SK-N-SH (cell line): Measurements from ENCODE around the gene FOXP1. TPM values are rescaled to one million over a fixed set of nuclear protein-coding genes. Genes with fewer than 3 reads are reported as not detected.

Source experiments
- CTCF ChIA-PET: fragments of 300-600, 350-600 bp; formaldehyde crosslinking; extraction: SDS; loops from one replicate; lab custom pipeline; 2021; lab: Yijun Ruan, JAX
- POLR2A ChIA-PET: fragments of 350-600 bp; sonication (Branson Sonifier 250); formaldehyde crosslinking; extraction: SDS; loops from one replicate; lab custom pipeline; 2020; ENCODE audit warnings: antibody characterized with exemption, inconsistent platforms; lab: Yijun Ruan, JAX
- DNase-seq: peaks from one replicate; pipeline ENCODE4 v3.0.0; 2012
- H2AFZ ChIP-seq: fragments of 200-600 bp; sonication (generic); 2 replicates; pipeline ENCODE4 v1.8.1; 2016; ENCODE audit warnings: antibody characterized with exemption, mild to moderate bottlenecking, low read depth
- H3F3A ChIP-seq: fragments of 200-600 bp; sonication (generic); replicated peaks from 2 replicates; pipeline ENCODE3; 2016; ENCODE audit warnings: antibody characterized with exemption, mild to moderate bottlenecking; ENCODE audit not compliant: insufficient read depth
- H3K27ac ChIP-seq, 2 experiments: fragments of 200-500 bp in 1 of 2; fragments of 200-600 bp in 1 of 2; sonication (Bioruptor generic) in 1 of 2; sonication (generic), shearing (Covaris generic) in 1 of 2; 2 replicates each; pipeline versions ENCODE4 v1.5.1 to v1.6.1; 2014 to 2016; ENCODE audit warnings: low read depth in 2 of 2, inconsistent platforms in 1 of 2, low read length in 1 of 2, mild to moderate bottlenecking in 1 of 2, mixed read lengths in 1 of 2
- H3K27me3 ChIP-seq: fragments of 200-600 bp; sonication (generic), shearing (Covaris generic); 2 replicates; pipeline ENCODE4 v1.6.1; 2016; ENCODE audit warnings: mixed run types; ENCODE audit not compliant: insufficient read depth
- H3K36me3 ChIP-seq, 2 experiments: fragments of 200-500 bp in 1 of 2; fragments of 200-600 bp in 1 of 2; sonication (Bioruptor generic) in 1 of 2; sonication (generic) in 1 of 2; replicated peaks in 1 of 2; 2 replicates each; pipeline versions ENCODE3 to v1.5.1; 2014 to 2016; ENCODE audit warnings: low read length in 1 of 2, mild to moderate bottlenecking in 1 of 2; ENCODE audit not compliant: insufficient read depth in 2 of 2, control insufficient read depth in 1 of 2
- H3K4me1 ChIP-seq, 2 experiments: fragments of 200-500 bp in 1 of 2; fragments of 200-600 bp in 1 of 2; sonication (Bioruptor generic) in 1 of 2; sonication (generic), shearing (Covaris generic) in 1 of 2; 2 replicates each; pipeline versions ENCODE4 v1.5.1 to v1.6.1; 2014 to 2016; ENCODE audit warnings: low read depth in 1 of 2, low read length in 1 of 2, mixed run types in 1 of 2; ENCODE audit not compliant: insufficient read depth in 2 of 2, control insufficient read depth in 1 of 2
- H3K4me2 ChIP-seq: fragments of 200-600 bp; sonication (generic), shearing (Covaris generic); 2 replicates; pipeline ENCODE4 v1.6.1; 2017; ENCODE audit warnings: mixed run types
- H3K4me3 ChIP-seq, 2 experiments: fragments of 200-500 bp in 1 of 2; fragments of 200-600 bp in 1 of 2; sonication (Bioruptor generic) in 1 of 2; sonication (generic), shearing (Covaris generic) in 1 of 2; 2 replicates each; pipeline versions ENCODE4 v1.5.1 to v1.8.1; 2014 to 2016; ENCODE audit warnings: low read depth in 2 of 2, inconsistent platforms in 1 of 2, low read length in 1 of 2, mild to moderate bottlenecking in 1 of 2, mixed read lengths in 1 of 2, moderate library complexity in 1 of 2
- H3K79me2 ChIP-seq: fragments of 200-600 bp; sonication (generic); 2 replicates; pipeline ENCODE4 v1.8.1; 2017; ENCODE audit warnings: mild to moderate bottlenecking; ENCODE audit not compliant: insufficient read depth
- H3K9ac ChIP-seq: fragments of 200-600 bp; sonication (generic); 2 replicates; pipeline ENCODE4 v1.6.1; 2017; ENCODE audit warnings: mixed run types
- H3K9me2 ChIP-seq: fragments of 200-600 bp; sonication (generic); 2 replicates; pipeline ENCODE4 v1.6.1; 2017; ENCODE audit warnings: mixed run types
- H3K9me3 ChIP-seq: fragments of 200-600 bp; sonication (generic); 2 replicates; pipeline ENCODE4 v1.6.1; 2017; ENCODE audit warnings: mixed run types, mild to moderate bottlenecking, moderate library complexity
- H4K20me1 ChIP-seq: fragments of 200-600 bp; sonication (generic); 2 replicates; pipeline ENCODE4 v1.6.1; 2017; ENCODE audit warnings: mild to moderate bottlenecking, mixed run types; ENCODE audit not compliant: insufficient read depth
- CHD2 ChIP-seq: fragments of 150-350 bp; IDR thresholded peaks from 2 replicates; pipeline ENCODE4 v1.6.1; 2018; ENCODE audit warnings: low read length; ENCODE audit not compliant: partially characterized antibody
- ELF1 ChIP-seq: IDR thresholded peaks from 2 replicates; pipeline ENCODE4 v1.4.0; 2012
- EP300 ChIP-seq, 2 experiments: IDR thresholded peaks; 2 replicates each; pipeline versions ENCODE4 v1.4.0 to v1.6.1; 2012; ENCODE audit warnings: borderline replicate concordance in 1 of 2, low read depth in 1 of 2, low read length in 1 of 2
- EZH2phosphoT487 ChIP-seq: fragments of 200-600 bp; sonication (generic); IDR thresholded peaks from 2 replicates; pipeline ENCODE4 v1.6.1; 2017; ENCODE audit warnings: low read depth, mixed run types, mild to moderate bottlenecking, antibody characterized with exemption, moderate library complexity, borderline replicate concordance
- FOSL2 ChIP-seq: IDR thresholded peaks from 2 replicates; pipeline ENCODE4 v1.4.0; 2012; ENCODE audit warnings: low read depth, mild to moderate bottlenecking, moderate library complexity, borderline replicate concordance
- FOXJ3 ChIP-seq: sonication (generic); formaldehyde crosslinking; IDR thresholded peaks from 2 replicates; pipeline ENCODE4 v1.5.1; 2020; ENCODE audit warnings: mild to moderate bottlenecking, missing genetic modification reagents
- GABPA ChIP-seq: IDR thresholded peaks from 2 replicates; pipeline ENCODE4 v1.4.0; 2012; ENCODE audit warnings: low read depth, mild to moderate bottlenecking
- JUND ChIP-seq: IDR thresholded peaks from 2 replicates; pipeline ENCODE4 v1.4.0; 2012
- MAX ChIP-seq: IDR thresholded peaks from 2 replicates; pipeline ENCODE4 v1.4.0; 2012; ENCODE audit warnings: low read depth
- NRF1 ChIP-seq: IDR thresholded peaks from 2 replicates; pipeline ENCODE4 v1.6.1; 2012; ENCODE audit warnings: low read depth, mild to moderate bottlenecking, low read length
- POLR2AphosphoS5 ChIP-seq: IDR thresholded peaks from 2 replicates; pipeline ENCODE4 v1.6.1; 2012; ENCODE audit warnings: low read depth, low read length
- RAD21 ChIP-seq: IDR thresholded peaks from 2 replicates; pipeline ENCODE4 v1.6.1; 2012; ENCODE audit warnings: mild to moderate bottlenecking, low read length
- REST ChIP-seq: IDR thresholded peaks from 2 replicates; pipeline ENCODE4 v1.6.1; 2012; ENCODE audit warnings: mild to moderate bottlenecking, low read depth, low read length, moderate library complexity
- RFX5 ChIP-seq: IDR thresholded peaks from 2 replicates; pipeline ENCODE4 v1.6.1; 2012; ENCODE audit warnings: mild to moderate bottlenecking, improper control_type of control experiment, low read length
- RXRA ChIP-seq: IDR thresholded peaks from 2 replicates; pipeline ENCODE4 v1.4.0; 2012; ENCODE audit warnings: low read depth, mild to moderate bottlenecking, borderline replicate concordance
- SIN3A ChIP-seq: IDR thresholded peaks from 2 replicates; pipeline ENCODE4 v1.6.1; 2012; ENCODE audit warnings: low read depth, mild to moderate bottlenecking, low read length, moderate library complexity, borderline replicate concordance
- SMC3 ChIP-seq: IDR thresholded peaks from 2 replicates; pipeline ENCODE4 v1.6.1; 2012; ENCODE audit warnings: low read depth, low read length, improper control_type of control experiment
- TAF1 ChIP-seq: IDR thresholded peaks from 2 replicates; pipeline ENCODE4 v1.6.1; 2012; ENCODE audit warnings: low read depth, mild to moderate bottlenecking, low read length, moderate library complexity, borderline replicate concordance
- TCF12 ChIP-seq: IDR thresholded peaks from 2 replicates; pipeline ENCODE4 v1.4.0; 2012
- USF1 ChIP-seq: IDR thresholded peaks from 2 replicates; pipeline ENCODE4 v1.4.0; 2012; ENCODE audit warnings: low read depth, borderline replicate concordance
- YY1 ChIP-seq: IDR thresholded peaks from 2 replicates; pipeline ENCODE4 v1.4.0; 2012; ENCODE audit warnings: low read depth, mild to moderate bottlenecking
- ZBTB33 ChIP-seq: IDR thresholded peaks from 2 replicates; pipeline ENCODE4 v1.4.0; 2012; ENCODE audit warnings: low read depth, borderline replicate concordance
- WGBS: methylation state at CpG from one replicate; pipeline ENCODE4 v1.1.6; 2017; ENCODE audit warnings: low lambda C conversion rate; 5-methylcytosine and 5-hydroxymethylcytosine counted together
- polyA plus RNA-seq, 3 experiments: library from polyadenylated mRNA; depleted of rRNA; stranded (reverse); fragments of >200 nt; gene quantifications; 2 replicates each; pipeline ENCODE4 v1.2.3, GENCODE V29; 2012
- TF ChIP-seq, protein P1 (sequence below): fragments of 150-350 bp; IDR thresholded peaks from 2 replicates; pipeline ENCODE4 v1.6.1; 2016; ENCODE audit warnings: mild to moderate bottlenecking, low read depth, low read length
- TF ChIP-seq, protein P2 (sequence below): IDR thresholded peaks from 2 replicates; pipeline ENCODE4; 2012
- TF ChIP-seq, protein P3 (sequence below): fragments of 150-350 bp; IDR thresholded peaks from 2 replicates; pipeline ENCODE4 v1.6.1; 2017; ENCODE audit warnings: antibody characterized with exemption, low read length, low read depth, borderline replicate concordance

FOXP1 gene
- polyA plus RNA-seq, 1 of the 3 experiments (the other 2 are of a cell fraction): 8.8 TPM

GRCh38 chr3:71057526-71057894 is 526.0 kb downstream of the FOXP1 start:
- peaks cover 100% of the 10 kb centered on the region for H3K79me2 ChIP-seq
- H3K27me3 ChIP-seq: no peaks in the 10 kb centered on the region
- ChIA-PET POLR2A (no interaction called here), CTCF (interaction anchor here (1.2 kb wide), 1 partner anchor 527 kb away, joined by 5 read pairs; the partner anchor contains the start of gene FOXP1)
- H4K20me1 ChIP-seq: no peaks in the 10 kb centered on the region
- no peak for DNase-seq
- peaks cover 0 to 10% of the 10 kb centered on the region in 2 experiments for H3K36me3 ChIP-seq
- no peaks in the 10 kb centered on the region for H3K9me2 ChIP-seq
- peak overlapping the region in 1 of 2 experiments; percentile 14; a peak in 1 of 4 replicates for H3K4me3 ChIP-seq
- WGBS: 51% methylated on average over 4 of the region's 4 CpGs
- peak overlapping the region; percentile 55 for H3K4me2 ChIP-seq
- H3K9ac ChIP-seq: peak overlapping the region; percentile 61; the same call in 1 of the 2 replicates
- peaks cover 27% of the 10 kb centered on the region for H3F3A ChIP-seq
- no peak overlapping the region for H2AFZ ChIP-seq
- H3K9me3 ChIP-seq: no peaks in the 10 kb centered on the region
- peak overlapping the region; percentile 50 to 97 for H3K27ac ChIP-seq
- H3K4me1 ChIP-seq: peaks cover 42 to 70% of the 10 kb centered on the region in 2 experiments
- TF ChIP-seq JUND: peak; percentile 24; the same call in 1 of the 2 replicates
- TF ChIP-seq RXRA: peak; percentile 23; the same call in 1 of the 2 replicates
- no peak for TF ChIP-seq EP300 (IDR thresholded peaks at IDR 0.05; ENCODE audit: borderline replicate concordance in 1 of 2, low read depth in 1 of 2, low read length in 1 of 2)
- TF ChIP-seq POLR2AphosphoS5: no peak
- no peak for TF ChIP-seq USF1
- TF ChIP-seq, protein P1, sequence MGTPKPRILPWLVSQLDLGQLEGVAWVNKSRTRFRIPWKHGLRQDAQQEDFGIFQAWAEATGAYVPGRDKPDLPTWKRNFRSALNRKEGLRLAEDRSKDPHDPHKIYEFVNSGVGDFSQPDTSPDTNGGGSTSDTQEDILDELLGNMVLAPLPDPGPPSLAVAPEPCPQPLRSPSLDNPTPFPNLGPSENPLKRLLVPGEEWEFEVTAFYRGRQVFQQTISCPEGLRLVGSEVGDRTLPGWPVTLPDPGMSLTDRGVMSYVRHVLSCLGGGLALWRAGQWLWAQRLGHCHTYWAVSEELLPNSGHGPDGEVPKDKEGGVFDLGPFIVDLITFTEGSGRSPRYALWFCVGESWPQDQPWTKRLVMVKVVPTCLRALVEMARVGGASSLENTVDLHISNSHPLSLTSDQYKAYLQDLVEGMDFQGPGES: no peak
- no peak for TF ChIP-seq ZBTB33
- TF ChIP-seq REST: no peak
- TF ChIP-seq TAF1: no peak
- no peak for TF ChIP-seq ELF1
- no peak for TF ChIP-seq SIN3A
- no peak for TF ChIP-seq GABPA
- TF ChIP-seq RFX5: no peak
- peak; percentile 26; the same call in 1 of the 2 replicates for TF ChIP-seq TCF12
- TF ChIP-seq FOXJ3 (CRISPR knock-in tag): no peak
- TF ChIP-seq RAD21: no peak
- TF ChIP-seq NRF1: no peak
- TF ChIP-seq YY1: no peak
- TF ChIP-seq MAX: no peak
- no peak for TF ChIP-seq CHD2
- no peak for TF ChIP-seq EZH2phosphoT487
- TF ChIP-seq, protein P2, sequence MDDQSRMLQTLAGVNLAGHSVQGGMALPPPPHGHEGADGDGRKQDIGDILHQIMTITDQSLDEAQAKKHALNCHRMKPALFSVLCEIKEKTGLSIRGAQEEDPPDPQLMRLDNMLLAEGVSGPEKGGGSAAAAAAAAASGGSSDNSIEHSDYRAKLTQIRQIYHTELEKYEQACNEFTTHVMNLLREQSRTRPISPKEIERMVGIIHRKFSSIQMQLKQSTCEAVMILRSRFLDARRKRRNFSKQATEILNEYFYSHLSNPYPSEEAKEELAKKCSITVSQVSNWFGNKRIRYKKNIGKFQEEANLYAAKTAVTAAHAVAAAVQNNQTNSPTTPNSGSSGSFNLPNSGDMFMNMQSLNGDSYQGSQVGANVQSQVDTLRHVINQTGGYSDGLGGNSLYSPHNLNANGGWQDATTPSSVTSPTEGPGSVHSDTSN: peak; percentile 43
- no peak for TF ChIP-seq SMC3
- TF ChIP-seq FOSL2: peak; percentile 38; the same call in 1 of the 2 replicates
- TF ChIP-seq, protein P3, sequence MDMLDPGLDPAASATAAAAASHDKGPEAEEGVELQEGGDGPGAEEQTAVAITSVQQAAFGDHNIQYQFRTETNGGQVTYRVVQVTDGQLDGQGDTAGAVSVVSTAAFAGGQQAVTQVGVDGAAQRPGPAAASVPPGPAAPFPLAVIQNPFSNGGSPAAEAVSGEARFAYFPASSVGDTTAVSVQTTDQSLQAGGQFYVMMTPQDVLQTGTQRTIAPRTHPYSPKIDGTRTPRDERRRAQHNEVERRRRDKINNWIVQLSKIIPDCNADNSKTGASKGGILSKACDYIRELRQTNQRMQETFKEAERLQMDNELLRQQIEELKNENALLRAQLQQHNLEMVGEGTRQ: no peak
